Adrenal gland (tissue), 5 donors: ENCODE results near the gene MCTP1.

Source experiments
- POLR2A ChIP-seq, 2 donors: fragments of 450-650 bp; IDR thresholded peaks; one replicate each; pipeline ENCODE4 v1.6.1; 2017; ENCODE audit warnings: antibody characterized with exemption in 2 of 2, mild to moderate bottlenecking in 2 of 2, moderate library complexity in 1 of 2
- TF ChIP-seq, protein P1 (sequence below), 6 experiments: fragments of 450-650 bp in 4 of 6; fragments of 200-600 bp in 2 of 6; sonication (generic) in 1 of 6; IDR thresholded peaks; 1 replicate in 5 of 6; 2 replicates in 1 of 6; pipeline versions ENCODE4 v1.5.1 to v1.8.0; 2016 to 2021; ENCODE audit warnings: antibody characterized with exemption in 6 of 6, mild to moderate bottlenecking in 2 of 6, moderate library complexity in 1 of 6
- donor health status: DM: no; HTN: no; CAD: no.

- TF ChIP-seq, protein P1, sequence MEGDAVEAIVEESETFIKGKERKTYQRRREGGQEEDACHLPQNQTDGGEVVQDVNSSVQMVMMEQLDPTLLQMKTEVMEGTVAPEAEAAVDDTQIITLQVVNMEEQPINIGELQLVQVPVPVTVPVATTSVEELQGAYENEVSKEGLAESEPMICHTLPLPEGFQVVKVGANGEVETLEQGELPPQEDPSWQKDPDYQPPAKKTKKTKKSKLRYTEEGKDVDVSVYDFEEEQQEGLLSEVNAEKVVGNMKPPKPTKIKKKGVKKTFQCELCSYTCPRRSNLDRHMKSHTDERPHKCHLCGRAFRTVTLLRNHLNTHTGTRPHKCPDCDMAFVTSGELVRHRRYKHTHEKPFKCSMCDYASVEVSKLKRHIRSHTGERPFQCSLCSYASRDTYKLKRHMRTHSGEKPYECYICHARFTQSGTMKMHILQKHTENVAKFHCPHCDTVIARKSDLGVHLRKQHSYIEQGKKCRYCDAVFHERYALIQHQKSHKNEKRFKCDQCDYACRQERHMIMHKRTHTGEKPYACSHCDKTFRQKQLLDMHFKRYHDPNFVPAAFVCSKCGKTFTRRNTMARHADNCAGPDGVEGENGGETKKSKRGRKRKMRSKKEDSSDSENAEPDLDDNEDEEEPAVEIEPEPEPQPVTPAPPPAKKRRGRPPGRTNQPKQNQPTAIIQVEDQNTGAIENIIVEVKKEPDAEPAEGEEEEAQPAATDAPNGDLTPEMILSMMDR (IDR thresholded peaks at IDR 0.05): no peak
- TF ChIP-seq POLR2A (IDR thresholded peaks at IDR 0.05): no peak
Measured at GRCh38 chr5:94715768-94716167, 569.1 kb downstream of the MCTP1 start.
